Nephron (organoid): ENCODE measurements around the gene PRKCH.

Experiments
- H3K27ac Mint-ChIP-seq, 3 experiments: 2 replicates each; pipeline ENCODE4 v1.8.0; 2020; ENCODE audit warnings: mixed read lengths in 3 of 3, mild to moderate bottlenecking in 2 of 3, moderate library complexity in 1 of 3
- H3K27me3 Mint-ChIP-seq: 2 replicates; pipeline ENCODE4 v1.8.0; 2021; ENCODE audit warnings: low read depth, mild to moderate bottlenecking, moderate library complexity, mixed read lengths
- H3K36me3 Mint-ChIP-seq: 2 replicates; pipeline ENCODE4 v1.8.0; 2020; ENCODE audit warnings: low read depth, mixed read lengths
- H3K4me1 Mint-ChIP-seq: 2 replicates; pipeline ENCODE4 v1.8.0; 2020; ENCODE audit warnings: mixed read lengths
- H3K4me3 Mint-ChIP-seq, 3 experiments: 2 replicates each; pipeline ENCODE4 v1.8.0; 2020; ENCODE audit warnings: mild to moderate bottlenecking in 3 of 3, mixed read lengths in 3 of 3, moderate library complexity in 2 of 3
- H3K9me3 Mint-ChIP-seq: 2 replicates; pipeline ENCODE4 v1.8.0; 2020; ENCODE audit warnings: mixed read lengths
- CTCF ChIP-seq, 3 experiments: fragments of 200-600 bp; sonication (generic); IDR thresholded peaks; one replicate each; pipeline ENCODE4 v1.5.0; 2021; ENCODE audit warnings: antibody characterized with exemption in 3 of 3; ENCODE audit not compliant: unreplicated experiment in 3 of 3

PRKCH gene

GRCh38 chr14:61391119-61391518 is 69.7 kb downstream of the PRKCH start:
- H3K27me3 Mint-ChIP-seq = no peaks in the 10 kb centered on the region
- no peaks in the 10 kb centered on the region for H3K36me3 Mint-ChIP-seq
- H3K4me1 Mint-ChIP-seq = peaks cover 7% of the 10 kb centered on the region
- no peak for TF ChIP-seq CTCF (IDR thresholded peaks at IDR 0.05; ENCODE audit: unreplicated experiment in 3 of 3)
- no peak overlapping the region for H3K4me3 Mint-ChIP-seq
- H3K27ac Mint-ChIP-seq = no peak overlapping the region
- H3K9me3 Mint-ChIP-seq = no peaks in the 10 kb centered on the region

GRCh38 chr14:61392297-61392696 is 70.9 kb downstream of the PRKCH start:
- Mint-ChIP-seq H3K36me3 (no peaks in the 10 kb centered on the region), H3K27me3 (peaks cover 3% of the 10 kb centered on the region), H3K4me3 (no peak overlapping the region), H3K27ac (no peak overlapping the region), H3K4me1 (peaks cover 7% of the 10 kb centered on the region), H3K9me3 (no peaks in the 10 kb centered on the region)
- TF ChIP-seq CTCF (IDR thresholded peaks at IDR 0.05; ENCODE audit: unreplicated experiment in 3 of 3) = no peak

GRCh38 chr14:61394542-61394941 is 73.2 kb downstream of the PRKCH start:
- H3K27ac Mint-ChIP-seq = no peak overlapping the region
- no peak overlapping the region for H3K4me3 Mint-ChIP-seq
- H3K36me3 Mint-ChIP-seq = no peaks in the 10 kb centered on the region

GRCh38 chr14:61395115-61395725 is 73.8 kb downstream of the PRKCH start:
- Mint-ChIP-seq H3K27ac (no peak overlapping the region), H3K4me3 (no peak overlapping the region), H3K36me3 (no peaks in the 10 kb centered on the region), H3K9me3 (no peaks in the 10 kb centered on the region), H3K4me1 (no peaks in the 10 kb centered on the region), H3K27me3 (peaks cover 7% of the 10 kb centered on the region)
- TF ChIP-seq CTCF (IDR thresholded peaks at IDR 0.05; ENCODE audit: unreplicated experiment in 3 of 3) = no peak

More at GRCh38 chr14:61394542-61394941, 73.2 kb downstream of the PRKCH start:
- H3K9me3 Mint-ChIP-seq = no peaks in the 10 kb centered on the region
- TF ChIP-seq CTCF (IDR thresholded peaks at IDR 0.05; ENCODE audit: unreplicated experiment in 3 of 3) = no peak
- no peaks in the 10 kb centered on the region for H3K4me1 Mint-ChIP-seq
- H3K27me3 Mint-ChIP-seq = peaks cover 7% of the 10 kb centered on the region

GRCh38 chr14:61396279-61396678 is 74.9 kb downstream of the PRKCH start:
- Mint-ChIP-seq H3K4me1 (no peaks in the 10 kb centered on the region), H3K27ac (no peak overlapping the region), H3K4me3 (no peak overlapping the region), H3K36me3 (no peaks in the 10 kb centered on the region), H3K27me3 (peaks cover 7% of the 10 kb centered on the region), H3K9me3 (no peaks in the 10 kb centered on the region)
- TF ChIP-seq CTCF (IDR thresholded peaks at IDR 0.05; ENCODE audit: unreplicated experiment in 3 of 3) = no peak

GRCh38 chr14:61396694-61397093 is 75.3 kb downstream of the PRKCH start:
- peaks cover 7% of the 10 kb centered on the region for H3K27me3 Mint-ChIP-seq
- no peak overlapping the region for H3K4me3 Mint-ChIP-seq
- no peak for TF ChIP-seq CTCF (IDR thresholded peaks at IDR 0.05; ENCODE audit: unreplicated experiment in 3 of 3)
- no peaks in the 10 kb centered on the region for H3K9me3 Mint-ChIP-seq
- no peak overlapping the region for H3K27ac Mint-ChIP-seq
- no peaks in the 10 kb centered on the region for H3K36me3 Mint-ChIP-seq
- no peaks in the 10 kb centered on the region for H3K4me1 Mint-ChIP-seq
